Endothelial cell of umbilical vein (primary cell): ENCODE data around the gene MANF. TPM values are rescaled to one million over a fixed set of nuclear protein-coding genes. Genes with fewer than 3 reads are reported as not detected.

Experiments
- BruUV-seq: library from RNA; stranded (reverse); fragments of 400-500 nt; replicated peaks from 2 replicates; lab custom pipeline; 2021; lab: Mats Ljungman, UMichigan
- CTCF ChIA-PET: fragments of 300-600, 350-600 bp; sonication (Branson Sonifier 250); formaldehyde crosslinking; loops from one replicate; lab custom pipeline; 2021; ENCODE audit warnings: antibody characterized with exemption, inconsistent platforms; lab: Charles Lee
- POLR2A ChIA-PET: fragments of 300-600, 350-600 bp; sonication (Branson Sonifier 250); formaldehyde crosslinking; loops from one replicate; lab custom pipeline; 2021; ENCODE audit warnings: antibody characterized with exemption, inconsistent platforms; lab: Charles Lee
- DNase-seq: peaks from one replicate; pipeline ENCODE4 v3.0.0-alpha.2; 2011; ENCODE audit warnings: low read depth, low spot score
- FAIRE-seq: peaks from 2 replicates; lab custom pipeline; 2011; peaks lifted over from hg19 to GRCh38; lab: Jason Lieb, UNC
- H2AFZ ChIP-seq: 2 replicates; pipeline ENCODE4 v1.6.0; 2012; ENCODE audit warnings: low read depth, low read length, control low read depth, inconsistent platforms
- H3K27ac ChIP-seq: 2 replicates; pipeline ENCODE4 v1.5.1; 2011; ENCODE audit warnings: low read depth, mild to moderate bottlenecking, control low read depth, low read length, moderate library complexity; ENCODE audit not compliant: insufficient read depth
- H3K27me3 ChIP-seq, 2 experiments: 2 replicates each; pipeline versions ENCODE4 v1.6.0 to v1.6.1; 2011; ENCODE audit warnings: low read length in 2 of 2, mixed read lengths in 1 of 2; ENCODE audit not compliant: control insufficient read depth in 2 of 2, insufficient read depth in 2 of 2
- H3K36me3 ChIP-seq, 2 experiments: 2 replicates in 1 of 2; 3 replicates in 1 of 2; pipeline ENCODE4 v1.5.1; 2011; ENCODE audit warnings: low read length in 2 of 2, mild to moderate bottlenecking in 1 of 2, moderate library complexity in 1 of 2; ENCODE audit not compliant: control insufficient read depth in 2 of 2, insufficient read depth in 2 of 2; ENCODE audit errors: extremely low read depth in 1 of 2
- H3K4me1 ChIP-seq: 3 replicates; pipeline ENCODE4 v1.5.1; 2011; ENCODE audit warnings: mild to moderate bottlenecking, low read length; ENCODE audit not compliant: control insufficient read depth, insufficient read depth; ENCODE audit errors: extremely low read depth
- H3K4me2 ChIP-seq: 2 replicates; pipeline ENCODE4 v1.6.1; 2011; ENCODE audit warnings: low read length, control low read depth, mixed read lengths; ENCODE audit not compliant: insufficient read depth
- H3K4me3 ChIP-seq, 3 experiments: fragments of 200-600 bp in 1 of 3; sonication (generic), shearing (Covaris generic) in 1 of 3; replicated peaks in 1 of 3; 2 replicates each; pipeline ENCODE4 v1.5.1; 2011 to 2016; ENCODE audit warnings: control low read depth in 3 of 3, low read length in 3 of 3, mild to moderate bottlenecking in 2 of 3, inconsistent platforms in 1 of 3, low read depth in 1 of 3, moderate library complexity in 1 of 3; ENCODE audit not compliant: insufficient read depth in 1 of 3
- H3K79me2 ChIP-seq: 2 replicates; pipeline ENCODE4 v1.6.0; 2012; ENCODE audit warnings: low read length, inconsistent platforms; ENCODE audit not compliant: control insufficient read depth, insufficient read depth
- H3K9ac ChIP-seq: replicated peaks from 2 replicates; pipeline ENCODE3; 2011; ENCODE audit warnings: low read length, control low read depth; ENCODE audit not compliant: insufficient read depth; ENCODE audit errors: extremely low read depth
- H3K9me1 ChIP-seq: replicated peaks from 3 replicates; pipeline ENCODE4 v1.6.0; 2011; ENCODE audit warnings: mild to moderate bottlenecking, low read length; ENCODE audit not compliant: control insufficient read depth, insufficient read depth; ENCODE audit errors: extremely low read depth
- H3K9me3 ChIP-seq: replicated peaks from 2 replicates; pipeline ENCODE4 v1.5.1; 2012; ENCODE audit warnings: low read length, inconsistent platforms; ENCODE audit not compliant: control insufficient read depth, insufficient read depth
- H4K20me1 ChIP-seq: replicated peaks from 2 replicates; pipeline ENCODE3; 2011; ENCODE audit warnings: mild to moderate bottlenecking, low read length; ENCODE audit not compliant: control insufficient read depth, insufficient read depth; ENCODE audit errors: extremely low read depth
- CTCF ChIP-seq, 2 donors: IDR thresholded peaks; 1 replicate in 1 of 2; 2 replicates in 1 of 2; pipeline ENCODE4 v1.5.1; 2011; ENCODE audit warnings: low read length in 2 of 2, mild to moderate bottlenecking in 2 of 2, moderate library complexity in 2 of 2, control low read depth in 1 of 2, inconsistent platforms in 1 of 2, low read depth in 1 of 2; ENCODE audit not compliant: insufficient read depth in 1 of 2; ENCODE audit errors: extremely low read depth in 1 of 2
- EZH2 ChIP-seq: IDR thresholded peaks from 2 replicates; pipeline ENCODE4 v1.6.1; 2012; ENCODE audit warnings: borderline replicate concordance, low read depth, mild to moderate bottlenecking, moderate library complexity, low read length, inconsistent platforms; ENCODE audit not compliant: severe bottlenecking
- FOS ChIP-seq: IDR thresholded peaks from 2 replicates; pipeline ENCODE4 v1.6.1; 2011; ENCODE audit warnings: mild to moderate bottlenecking, low read length, moderate library complexity, borderline replicate concordance; ENCODE audit not compliant: insufficient read depth
- GATA2 ChIP-seq: IDR thresholded peaks from 2 replicates; pipeline ENCODE4 v1.7.0; 2011; ENCODE audit warnings: low read depth, mild to moderate bottlenecking, moderate library complexity, mixed read lengths, low read length; ENCODE audit not compliant: insufficient read length, insufficient read depth
- JUN ChIP-seq: IDR thresholded peaks from 2 replicates; pipeline ENCODE4 v1.6.1; 2011; ENCODE audit warnings: borderline replicate concordance, low read depth; ENCODE audit not compliant: insufficient read length, insufficient read depth
- MAX ChIP-seq: IDR thresholded peaks from 2 replicates; pipeline ENCODE4 v1.6.1; 2011; ENCODE audit not compliant: insufficient read depth, insufficient read length
- MYC ChIP-seq: IDR thresholded peaks from one replicate; pipeline ENCODE4 v1.6.1; 2011; ENCODE audit warnings: mild to moderate bottlenecking, low read depth, low read length
- POLR2A ChIP-seq: IDR thresholded peaks from 2 replicates; pipeline ENCODE4 v1.6.1; 2012; ENCODE audit warnings: low read depth, mild to moderate bottlenecking, control low read depth, low read length
- POLR2AphosphoS5 ChIP-seq: IDR thresholded peaks from 2 replicates; pipeline ENCODE4 v1.6.1; 2012; ENCODE audit warnings: low read depth, mild to moderate bottlenecking, control low read depth, low read length, moderate library complexity; ENCODE audit not compliant: insufficient read depth
- dilution Hi-C: fragments of 300-500 bp; cut with MboI; formaldehyde crosslinking; loops from one replicate; pipeline ENCODE4 v1.15.0; 2019; ENCODE audit warnings: low sequenced_read_pairs; ENCODE audit not compliant: extremely low pct_ligation_motif_present
- intact Hi-C: fragments of 100-400 bp; cut with micrococcal nuclease; formaldehyde crosslinking; loops from one replicate; pipeline ENCODE4 v1.10.0; 2022
- polyA plus RNA-seq, 4 experiments: library from polyadenylated mRNA; depleted of rRNA in 3 of 4; stranded (reverse) in 3 of 4; unstranded in 1 of 4; fragments of >200 nt; gene quantifications; 2 replicates each; pipeline versions ENCODE4 v1.2.1 to v1.2.3, GENCODE V29; 2011 to 2012; ENCODE audit warnings: missing spikeins in 1 of 4
- total RNA-seq: library from RNA; stranded (reverse); gene quantifications from 2 replicates; pipeline ENCODE4 v1.2.3, GENCODE V29; 2021

MANF gene
- total and polyA plus RNA-seq, 2 donors (not counting 3 experiments of a cell fraction or from before 2014, with no cell fraction given): 100 to 248 TPM

GRCh38 chr3:51400166-51400565 lies 15.1 kb downstream of the MANF start:
- Histone ChIP-seq H3K9me3 (no peaks in the 10 kb centered on the region), H3K27me3 (no peaks in the 10 kb centered on the region), H3K9me1 (no peaks in the 10 kb centered on the region), H4K20me1 (no peaks in the 10 kb centered on the region), H3K9ac (no peak overlapping the region), H3K36me3 (peaks cover 10 to 16% of the 10 kb centered on the region in 2 experiments), H3K79me2 (peaks cover 18% of the 10 kb centered on the region), H3K4me1 (peaks cover 9% of the 10 kb centered on the region), H3K4me2 (no peak overlapping the region), H2AFZ (no peak overlapping the region), H3K27ac (no peak overlapping the region), H3K4me3 (no peak overlapping the region)
- DNase-seq: no peak
- dilution Hi-C loops (no loop called here), intact Hi-C loops (no loop called here)
- FAIRE-seq: no peak
- no TSS peak for BruUV-seq
- ChIA-PET CTCF (interaction anchor here (1.3 to 1.6 kb wide), 2 partner anchors 11 to 282 kb away, joined by 3 read pairs; no protein-coding TSS in a partner anchor), POLR2A (no interaction called here)
- TF ChIP-seq JUN (no peak), MYC (no peak), FOS (no peak), EZH2 (no peak), POLR2AphosphoS5 (no peak), POLR2A (no peak), GATA2 (no peak), CTCF (IDR thresholded peaks at IDR 0.05; ENCODE audit: extremely low read depth in 1 of 2, insufficient read depth in 1 of 2, low read depth in 1 of 2, low read length in 2 of 2) (no peak), MAX (no peak)
